HuH-7 (cell line): ENCODE results near the gene TUBB8B.
"Not testable (repeated sequence)": the region's sequence is repeated elsewhere in the genome, so short reads cannot be mapped to it uniquely, and the experiment has no call there.

Source experiments
- DNase-seq: peaks from one replicate; pipeline ENCODE4 v3.0.0; 2011; ENCODE audit warnings: low spot score

TUBB8B gene

DNA sequence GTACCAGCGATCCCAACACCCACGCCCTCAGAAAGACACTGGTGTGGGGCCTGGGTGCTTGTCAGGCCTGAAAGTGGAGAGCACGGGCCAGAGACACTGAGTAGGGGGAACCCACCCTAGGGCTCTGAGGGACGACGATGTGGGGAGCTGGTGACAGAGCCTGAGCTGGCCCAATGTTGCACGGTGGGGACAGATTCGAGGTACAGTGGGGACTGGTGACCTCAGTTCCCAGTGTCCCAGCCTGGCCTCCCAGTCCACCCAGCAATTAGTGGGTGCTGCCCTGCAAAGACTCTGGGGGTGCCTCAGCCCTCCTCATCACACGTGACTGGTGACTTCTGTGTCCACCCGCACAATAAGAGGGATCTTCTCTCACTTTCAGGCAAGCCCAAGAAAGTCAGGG, 36.6 kb downstream of the TUBB8B start:
- not testable (repeated sequence) for DNase-seq

DNA sequence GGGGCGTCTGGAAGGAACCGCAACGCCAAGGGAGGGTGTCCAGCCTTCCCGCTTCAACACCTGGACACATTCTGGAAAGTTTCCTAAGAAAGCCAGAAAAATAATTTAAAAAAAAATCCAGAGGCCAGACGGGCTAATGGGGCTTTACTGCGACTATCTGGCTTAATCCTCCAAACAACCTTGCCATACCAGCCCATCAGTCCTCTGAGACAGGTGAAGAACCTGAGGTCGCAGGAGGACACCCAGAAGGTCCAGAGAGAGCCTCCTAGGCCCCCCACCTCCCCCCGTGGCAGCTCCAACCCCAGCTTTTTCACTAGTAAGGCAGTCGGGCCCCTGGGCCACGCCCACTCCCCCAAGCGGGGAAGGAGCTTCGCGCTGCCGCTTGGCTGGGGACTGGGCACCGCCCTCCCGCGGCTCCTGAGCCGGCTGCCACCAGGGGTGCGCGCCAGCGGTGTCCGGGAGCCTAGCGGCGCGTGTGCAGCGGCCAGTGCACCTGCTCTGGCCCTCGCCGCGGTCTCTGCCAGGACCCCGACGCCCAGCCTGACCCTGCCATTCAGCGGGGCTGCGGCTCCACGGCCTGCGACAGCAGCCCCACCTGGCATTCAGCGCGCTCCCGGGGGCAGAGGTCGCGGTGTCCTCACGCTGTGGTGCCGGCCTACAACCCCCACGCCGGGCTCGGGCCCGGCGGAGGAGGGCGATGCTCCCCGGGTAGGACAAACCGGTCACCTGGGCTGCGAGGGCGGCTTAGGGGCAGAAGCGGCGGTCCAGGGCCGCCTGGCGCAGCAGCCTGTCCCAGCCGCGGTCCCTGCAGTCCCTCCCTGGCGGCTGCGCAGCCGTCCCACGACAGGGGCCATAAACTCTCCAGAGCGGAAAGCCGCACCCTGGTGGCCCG, 37.8 kb downstream of the TUBB8B start:
- not testable (repeated sequence) for DNase-seq

DNA sequence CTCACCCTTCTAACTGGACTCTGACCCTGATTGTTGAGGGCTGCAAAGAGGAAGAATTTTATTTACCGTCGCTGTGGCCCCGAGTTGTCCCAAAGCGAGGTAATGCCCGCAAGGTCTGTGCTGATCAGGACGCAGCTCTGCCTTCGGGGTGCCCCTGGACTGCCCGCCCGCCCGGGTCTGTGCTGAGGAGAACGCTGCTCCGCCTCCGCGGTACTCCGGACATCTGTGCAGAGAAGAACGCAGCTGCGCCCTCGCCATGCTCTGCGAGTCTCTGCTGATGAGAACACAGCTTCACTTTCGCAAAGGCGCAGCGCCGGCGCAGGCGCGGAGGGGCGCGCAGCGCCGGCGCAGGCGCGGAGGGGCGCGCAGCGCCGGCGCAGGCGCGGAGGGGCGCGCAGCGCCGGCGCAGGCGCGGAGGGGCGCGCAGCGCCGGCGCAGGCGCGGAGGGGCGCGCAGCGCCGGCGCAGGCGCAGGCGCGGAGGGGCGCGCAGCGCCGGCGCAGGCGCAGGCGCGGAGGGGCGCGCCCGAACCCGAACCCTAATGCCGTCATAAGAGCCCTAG, 38.7 kb downstream of the TUBB8B start:
- DNase-seq = not testable (repeated sequence)

DNA sequence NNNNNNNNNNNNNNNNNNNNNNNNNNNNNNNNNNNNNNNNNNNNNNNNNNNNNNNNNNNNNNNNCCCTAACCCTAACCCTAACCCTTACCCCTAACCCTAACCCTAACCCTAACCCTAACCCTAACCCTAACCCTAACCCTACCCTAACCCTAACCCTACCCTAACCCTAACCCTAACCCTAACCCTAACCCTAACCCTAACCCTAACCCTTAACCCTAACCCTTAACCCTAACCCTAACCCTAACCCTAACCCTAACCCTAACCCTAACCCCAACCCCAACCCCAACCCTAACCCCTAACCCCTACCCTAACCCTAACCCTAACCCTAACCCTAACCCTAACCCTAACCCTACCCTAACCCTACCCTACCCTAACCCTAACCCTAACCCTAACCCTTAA, 39.5 kb downstream of the TUBB8B start:
- DNase-seq = not testable (repeated sequence)
